Measurements from ENCODE around the gene GUCA2A. TPM values are rescaled to one million over a fixed set of nuclear protein-coding genes. Genes with fewer than 3 reads are reported as not detected.
A peak's percentile ranks its signal among the peaks of the same experiment; 100 is the strongest.
"Not testable (repeated sequence)": the region's sequence is repeated elsewhere in the genome, so short reads cannot be mapped to it uniquely, and the experiment has no call there.

Gene GUCA2A, protein sequence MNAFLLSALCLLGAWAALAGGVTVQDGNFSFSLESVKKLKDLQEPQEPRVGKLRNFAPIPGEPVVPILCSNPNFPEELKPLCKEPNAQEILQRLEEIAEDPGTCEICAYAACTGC
- not detected for polyA plus RNA-seq (2012; ENCODE audit: insufficient read depth, insufficient read length, low read depth)

DNA sequence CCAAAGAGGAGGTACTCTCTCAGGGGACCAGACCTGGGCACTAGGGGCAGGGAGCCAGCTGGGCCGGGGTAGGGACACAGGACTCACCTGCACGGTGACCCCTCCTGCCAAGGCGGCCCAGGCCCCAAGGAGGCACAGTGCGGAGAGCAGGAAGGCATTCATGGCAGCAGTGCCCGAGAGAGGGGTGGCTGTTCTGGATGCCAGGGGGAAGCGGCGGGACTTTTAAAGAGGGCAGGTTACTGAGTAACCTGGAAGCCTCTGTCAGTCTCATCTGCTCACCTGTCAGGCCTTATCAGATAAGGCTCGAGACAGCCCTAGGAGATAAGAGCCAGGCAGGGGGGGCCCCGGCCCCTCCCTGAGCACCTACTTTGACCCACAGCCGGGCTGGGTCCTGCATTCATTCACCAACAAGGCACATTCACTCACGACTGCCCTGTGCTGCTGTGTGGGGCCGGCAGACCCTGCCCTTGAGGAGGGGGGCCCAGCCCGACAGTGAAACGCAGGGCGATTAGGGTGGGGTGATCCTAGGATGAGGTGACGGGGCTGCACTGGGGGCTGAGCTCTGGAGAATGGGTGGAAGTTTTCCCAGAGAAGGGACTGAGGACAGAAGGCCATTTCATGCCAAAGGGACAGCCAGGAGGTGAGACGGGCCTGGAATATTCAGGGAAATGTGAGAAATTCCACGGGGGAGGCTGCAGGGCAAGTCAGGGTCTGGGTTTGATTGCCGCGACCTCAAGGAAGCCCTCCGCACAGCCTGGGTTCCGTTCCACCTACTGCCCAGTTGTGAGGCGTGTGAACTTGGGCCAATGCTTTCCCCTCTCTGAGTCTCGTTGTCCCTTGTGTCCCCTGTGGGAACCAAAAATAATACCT, at the start of gene GUCA2A:
Gene GUCA2A (minus strand): TSS at position 195 of the 870 bp plus-strand sequence. CDS start 33 bp downstream, at position 162.
- TF ChIP-seq, protein P1, sequence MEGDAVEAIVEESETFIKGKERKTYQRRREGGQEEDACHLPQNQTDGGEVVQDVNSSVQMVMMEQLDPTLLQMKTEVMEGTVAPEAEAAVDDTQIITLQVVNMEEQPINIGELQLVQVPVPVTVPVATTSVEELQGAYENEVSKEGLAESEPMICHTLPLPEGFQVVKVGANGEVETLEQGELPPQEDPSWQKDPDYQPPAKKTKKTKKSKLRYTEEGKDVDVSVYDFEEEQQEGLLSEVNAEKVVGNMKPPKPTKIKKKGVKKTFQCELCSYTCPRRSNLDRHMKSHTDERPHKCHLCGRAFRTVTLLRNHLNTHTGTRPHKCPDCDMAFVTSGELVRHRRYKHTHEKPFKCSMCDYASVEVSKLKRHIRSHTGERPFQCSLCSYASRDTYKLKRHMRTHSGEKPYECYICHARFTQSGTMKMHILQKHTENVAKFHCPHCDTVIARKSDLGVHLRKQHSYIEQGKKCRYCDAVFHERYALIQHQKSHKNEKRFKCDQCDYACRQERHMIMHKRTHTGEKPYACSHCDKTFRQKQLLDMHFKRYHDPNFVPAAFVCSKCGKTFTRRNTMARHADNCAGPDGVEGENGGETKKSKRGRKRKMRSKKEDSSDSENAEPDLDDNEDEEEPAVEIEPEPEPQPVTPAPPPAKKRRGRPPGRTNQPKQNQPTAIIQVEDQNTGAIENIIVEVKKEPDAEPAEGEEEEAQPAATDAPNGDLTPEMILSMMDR (IDR thresholded peaks at IDR 0.05; ENCODE audit: low read depth, low read length) = no peak
- H3K27me3 ChIP-seq = no peaks in the 10 kb centered on the region
- H3K4me3 ChIP-seq (ENCODE audit: low read depth, low read length) = no peak within 1 kb of the TSS

DNA sequence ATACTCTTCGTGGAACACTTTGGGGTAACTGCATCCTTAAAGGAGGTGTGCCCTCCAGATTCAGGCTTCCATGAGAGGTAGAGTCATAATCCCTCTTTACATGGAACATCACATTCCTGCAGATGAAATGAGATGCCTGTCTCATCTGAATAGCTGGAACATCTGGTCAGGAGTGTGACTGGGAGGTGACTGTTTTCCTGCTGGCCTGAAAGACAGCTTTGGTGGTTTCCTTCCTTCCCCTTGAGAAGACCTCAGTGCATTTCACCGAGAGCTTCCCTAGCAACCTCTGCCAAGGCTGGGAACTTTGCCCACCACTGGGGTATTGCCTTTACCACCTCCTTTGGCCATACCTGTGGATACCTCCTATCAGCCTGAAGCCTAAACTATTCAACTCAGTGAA, 46.7 kb upstream of the GUCA2A start:
- no peaks in the 10 kb centered on the region for H3K27me3 ChIP-seq
- TF ChIP-seq, protein P1 (IDR thresholded peaks at IDR 0.05; ENCODE audit: low read depth, low read length) = no peak
- DNase-seq = no peak
- H3K4me3 ChIP-seq (ENCODE audit: low read depth, low read length) = no peak overlapping the region
- H3K36me3 ChIP-seq = no peaks in the 10 kb centered on the region
- H3K4me1 ChIP-seq = peaks cover 2% of the 10 kb centered on the region
- H3K9me3 ChIP-seq = no peaks in the 10 kb centered on the region

More for the DNA sequence above, at the start of gene GUCA2A:
- H3K4me1 ChIP-seq = no peaks in the 10 kb centered on the region
- no peaks in the 10 kb centered on the region for H3K9me3 ChIP-seq
- no peaks in the 10 kb centered on the region for H3K36me3 ChIP-seq
- no peak for DNase-seq

DNA sequence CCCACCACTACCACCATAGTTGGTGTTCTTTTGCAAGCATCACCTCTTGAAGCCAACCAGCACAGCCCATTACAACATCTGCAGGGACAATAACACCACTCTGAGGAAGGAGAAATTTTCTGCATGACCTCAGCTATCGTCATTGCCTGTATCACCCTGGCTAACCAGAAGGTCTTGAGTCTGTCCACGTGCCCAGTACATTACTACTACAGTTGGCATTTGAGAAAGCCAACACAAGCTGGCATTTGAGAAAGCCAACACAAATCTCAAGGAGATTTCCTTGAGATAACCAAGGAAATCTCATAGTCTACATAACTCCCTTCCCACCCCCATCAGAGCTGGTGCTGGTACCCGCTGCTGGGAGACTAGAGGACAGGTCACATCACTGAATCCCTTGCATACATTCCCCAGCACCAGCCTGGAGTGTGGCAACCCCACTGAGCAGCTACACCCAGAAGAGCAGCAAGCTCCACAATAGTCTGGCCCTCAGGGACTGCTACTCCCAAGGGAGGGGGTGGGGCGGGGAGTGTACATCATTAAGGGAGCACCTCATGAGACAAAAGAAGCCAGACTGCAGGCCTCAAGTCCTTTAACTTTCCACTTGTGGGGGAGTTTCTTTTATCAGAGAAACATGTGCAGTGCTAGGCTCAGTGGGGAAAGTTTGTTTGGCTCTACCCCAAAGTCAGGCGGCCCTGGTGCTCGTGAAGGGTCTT, 46.0 kb upstream of the GUCA2A start:
- peaks cover 2% of the 10 kb centered on the region for H3K4me1 ChIP-seq
- no peaks in the 10 kb centered on the region for H3K27me3 ChIP-seq
- DNase-seq = no peak
- H3K9me3 ChIP-seq = no peaks in the 10 kb centered on the region
- no peaks in the 10 kb centered on the region for H3K36me3 ChIP-seq
- H3K4me3 ChIP-seq (ENCODE audit: low read depth, low read length) = no peak overlapping the region
- TF ChIP-seq, protein P1 (IDR thresholded peaks at IDR 0.05; ENCODE audit: low read depth, low read length) = no peak

DNA sequence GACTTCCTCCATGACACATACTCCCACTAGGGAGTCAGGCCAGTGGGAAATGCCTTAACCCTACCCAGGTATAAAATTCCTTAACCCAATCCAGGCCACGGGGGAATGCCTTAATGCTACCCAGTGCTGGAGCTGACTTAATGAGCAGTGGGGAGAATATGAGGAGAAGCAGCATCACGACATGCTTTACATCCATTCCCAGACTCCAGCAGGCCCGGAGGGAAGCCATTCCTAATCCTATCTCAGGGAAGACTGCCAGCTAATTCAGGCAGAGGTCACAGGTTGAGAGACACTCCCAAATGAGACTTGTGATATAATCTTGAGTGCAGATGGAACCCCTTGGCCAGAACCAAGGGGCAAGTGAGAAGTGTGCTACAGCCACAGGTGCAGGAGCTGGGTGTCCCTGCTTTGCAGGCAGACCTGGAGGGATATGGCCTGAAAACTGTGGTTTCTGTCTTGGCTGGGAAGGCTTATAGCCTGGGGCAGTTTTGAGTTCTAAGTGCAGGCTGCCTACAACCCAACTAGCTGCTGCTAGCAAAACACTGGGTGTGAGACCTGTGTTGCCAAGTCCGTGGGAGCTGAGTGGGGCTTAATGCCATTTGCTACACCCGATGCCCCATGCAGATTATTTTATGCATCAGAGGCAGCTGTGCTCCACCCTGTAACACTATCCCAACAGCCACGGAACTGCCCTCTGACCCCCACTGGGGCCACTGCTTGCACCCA, 45.1 kb upstream of the GUCA2A start:
- H3K36me3 ChIP-seq = no peaks in the 10 kb centered on the region
- no peaks in the 10 kb centered on the region for H3K27me3 ChIP-seq
- peak; percentile 55 for DNase-seq
- H3K4me1 ChIP-seq = peaks cover 2% of the 10 kb centered on the region
- no peak overlapping the region for H3K4me3 ChIP-seq (ENCODE audit: low read depth, low read length)
- TF ChIP-seq, protein P1 (IDR thresholded peaks at IDR 0.05; ENCODE audit: low read depth, low read length) = no peak
- H3K9me3 ChIP-seq = no peaks in the 10 kb centered on the region

DNA sequence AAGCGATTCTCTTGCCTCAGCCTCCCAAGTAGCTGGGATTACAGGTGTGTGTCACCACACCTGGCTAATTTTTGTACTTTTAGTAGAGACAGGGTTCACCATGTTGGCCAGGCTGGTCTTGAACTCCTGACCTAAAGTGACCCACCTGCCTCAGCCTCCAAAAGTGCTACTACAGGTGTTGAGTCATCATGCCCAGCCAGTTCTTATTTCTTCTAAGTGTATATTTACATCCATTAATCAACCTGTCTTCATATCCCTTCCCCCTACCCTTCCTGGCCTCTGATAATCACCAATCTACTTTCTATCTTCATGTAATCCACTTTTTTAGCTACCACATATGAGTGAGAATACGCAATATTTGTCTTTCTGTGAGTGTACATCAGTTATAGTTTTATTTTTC, 42.4 kb upstream of the GUCA2A start:
- not testable (repeated sequence) for H3K36me3 ChIP-seq; H3K4me1 ChIP-seq; H3K4me3 ChIP-seq (ENCODE audit: low read depth, low read length); DNase-seq; H3K9me3 ChIP-seq; H3K27me3 ChIP-seq

DNA sequence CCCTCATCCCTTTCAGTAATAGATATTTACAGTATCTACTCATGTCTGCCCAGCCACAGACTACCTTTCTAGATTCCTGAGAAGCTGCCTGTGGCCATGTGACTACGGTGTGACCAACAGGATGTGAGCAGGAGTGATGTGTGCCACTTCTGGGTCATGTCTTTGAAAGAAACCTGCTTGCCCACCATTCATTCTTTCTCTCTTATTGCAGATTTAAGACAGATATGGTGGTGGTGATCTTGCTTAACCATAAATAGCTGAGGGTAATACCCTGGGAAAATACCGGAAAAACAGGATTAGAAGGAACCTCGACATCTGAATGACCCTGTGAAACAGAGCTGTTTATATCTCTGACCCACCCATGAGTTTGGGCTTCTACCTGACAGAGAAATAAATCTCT, 41.6 kb upstream of the GUCA2A start:
- DNase-seq = no peak
- Histone ChIP-seq H3K9me3 (no peaks in the 10 kb centered on the region), H3K27me3 (no peaks in the 10 kb centered on the region), H3K4me1 (peaks cover 2% of the 10 kb centered on the region), H3K36me3 (no peaks in the 10 kb centered on the region), H3K4me3 (ENCODE audit: low read depth, low read length) (no peak overlapping the region)
- TF ChIP-seq, protein P1 (IDR thresholded peaks at IDR 0.05; ENCODE audit: low read depth, low read length) = no peak

Data from BE2C (cell line).